ENCODE data around the gene TOGARAM1.
"Not testable (repeated sequence)": the region's sequence is repeated elsewhere in the genome, so short reads cannot be mapped to it uniquely, and the experiment has no call there.

TOGARAM1 gene

GRCh38 chr14:45041641-45042040 lies 79.7 kb downstream of the TOGARAM1 start:
- DNase-seq: no peak

GRCh38 chr14:45044638-45045037 lies 82.6 kb downstream of the TOGARAM1 start:
- no peak for DNase-seq

- no peak for DNase-seq
These were observed 86.4 kb downstream of the TOGARAM1 start for GRCh38 chr14:45048385-45048784.

- DNase-seq: no peak
These were observed 89.2 kb downstream of the TOGARAM1 start for GRCh38 chr14:45051180-45051579.

GRCh38 chr14:45051896-45052295 lies 89.9 kb downstream of the TOGARAM1 start:
- DNase-seq: no peak

- no peak for DNase-seq
These were observed 95.4 kb downstream of the TOGARAM1 start for GRCh38 chr14:45057349-45057748.

GRCh38 chr14:45057881-45058364 lies 95.9 kb downstream of the TOGARAM1 start:
- no peak for DNase-seq

GRCh38 chr14:45060551-45060950 lies 98.6 kb downstream of the TOGARAM1 start:
- peak in 2 of 3 donors; percentile 25 to 29 for DNase-seq

- no peak for DNase-seq
These were observed 103.5 kb downstream of the TOGARAM1 start for GRCh38 chr14:45065540-45065939.

- no peak for DNase-seq
These were observed 104.0 kb downstream of the TOGARAM1 start for GRCh38 chr14:45065956-45066355.

- no peak for DNase-seq
These were observed 104.7 kb downstream of the TOGARAM1 start for GRCh38 chr14:45066667-45067066.

GRCh38 chr14:45068396-45068795 lies 106.4 kb downstream of the TOGARAM1 start:
- no peak for DNase-seq

- no peak for DNase-seq
These were observed 108.2 kb downstream of the TOGARAM1 start for GRCh38 chr14:45070215-45070614.

- no peak for DNase-seq
These were observed 110.1 kb downstream of the TOGARAM1 start for GRCh38 chr14:45072126-45072525.

- DNase-seq: no peak
These were observed 111.4 kb downstream of the TOGARAM1 start for GRCh38 chr14:45073231-45073879.

- DNase-seq: no peak
These were observed 116.3 kb downstream of the TOGARAM1 start for GRCh38 chr14:45078323-45078722.

GRCh38 chr14:45080416-45080968 lies 118.5 kb downstream of the TOGARAM1 start:
- DNase-seq: not testable (repeated sequence)

GRCh38 chr14:45081096-45081495 lies 119.1 kb downstream of the TOGARAM1 start:
- not testable (repeated sequence) for DNase-seq

GRCh38 chr14:45082420-45082819 lies 120.4 kb downstream of the TOGARAM1 start:
- DNase-seq: no peak

- peak in 1 of 3 donors; percentile 3 for DNase-seq
These were observed 121.6 kb downstream of the TOGARAM1 start for GRCh38 chr14:45083617-45083975.

- DNase-seq: peak; percentile 97 to 99 (median 98)
These were observed 122.2 kb downstream of the TOGARAM1 start, which contains the start of gene PRPF39 for GRCh38 chr14:45083976-45084722. TSS of gene PRPF39 (plus strand) at chr14:45084116. CDS start at chr14:45095240, 11,124 bp downstream.

- DNase-seq: peak; percentile 31 to 70 (median 64)
These were observed 123.0 kb downstream of the TOGARAM1 start for GRCh38 chr14:45084946-45085346.

GRCh38 chr14:45089813-45090212 lies 127.8 kb downstream of the TOGARAM1 start:
- peak in 2 of 3 donors; percentile 29 to 56 for DNase-seq

- no peak for DNase-seq
These were observed 129.7 kb downstream of the TOGARAM1 start for GRCh38 chr14:45091710-45092109.

All from suppressor macrophage treated with lipopolysaccharide for 1 hour (primary cell).